NCI-H2196 (cell line): ENCODE measurements around the gene PSG5.
"Not testable (repeated sequence)": the region's sequence is repeated elsewhere in the genome, so short reads cannot be mapped to it uniquely, and the experiment has no call there.

Source experiments
- DNase-seq: peaks from one replicate; lab custom pipeline; 2025; ENCODE audit not compliant: unreplicated experiment; lab: John Stamatoyannopoulos, UW

PSG5 gene

DNA sequence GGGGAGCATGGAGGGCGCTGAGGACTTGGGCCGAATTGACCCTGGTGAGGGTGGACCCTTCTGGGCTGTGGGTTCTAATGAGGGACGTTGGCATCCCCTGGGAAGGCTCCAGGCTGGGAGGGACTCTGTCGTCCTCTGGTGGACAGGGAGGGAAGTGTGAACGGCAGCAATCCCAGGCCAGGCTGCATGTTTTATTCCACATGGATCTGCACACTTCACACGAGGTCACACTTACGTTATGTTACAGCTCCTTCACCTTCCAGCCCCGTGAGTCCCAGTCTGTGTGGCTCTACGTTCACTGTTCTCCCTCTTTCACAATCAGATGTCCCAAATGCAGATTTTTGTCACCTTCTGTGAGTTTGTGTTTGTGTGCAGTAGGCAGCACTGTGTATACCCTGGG lies 1.8 kb upstream of the PSG5 start:
- not testable (repeated sequence) for DNase-seq

DNA sequence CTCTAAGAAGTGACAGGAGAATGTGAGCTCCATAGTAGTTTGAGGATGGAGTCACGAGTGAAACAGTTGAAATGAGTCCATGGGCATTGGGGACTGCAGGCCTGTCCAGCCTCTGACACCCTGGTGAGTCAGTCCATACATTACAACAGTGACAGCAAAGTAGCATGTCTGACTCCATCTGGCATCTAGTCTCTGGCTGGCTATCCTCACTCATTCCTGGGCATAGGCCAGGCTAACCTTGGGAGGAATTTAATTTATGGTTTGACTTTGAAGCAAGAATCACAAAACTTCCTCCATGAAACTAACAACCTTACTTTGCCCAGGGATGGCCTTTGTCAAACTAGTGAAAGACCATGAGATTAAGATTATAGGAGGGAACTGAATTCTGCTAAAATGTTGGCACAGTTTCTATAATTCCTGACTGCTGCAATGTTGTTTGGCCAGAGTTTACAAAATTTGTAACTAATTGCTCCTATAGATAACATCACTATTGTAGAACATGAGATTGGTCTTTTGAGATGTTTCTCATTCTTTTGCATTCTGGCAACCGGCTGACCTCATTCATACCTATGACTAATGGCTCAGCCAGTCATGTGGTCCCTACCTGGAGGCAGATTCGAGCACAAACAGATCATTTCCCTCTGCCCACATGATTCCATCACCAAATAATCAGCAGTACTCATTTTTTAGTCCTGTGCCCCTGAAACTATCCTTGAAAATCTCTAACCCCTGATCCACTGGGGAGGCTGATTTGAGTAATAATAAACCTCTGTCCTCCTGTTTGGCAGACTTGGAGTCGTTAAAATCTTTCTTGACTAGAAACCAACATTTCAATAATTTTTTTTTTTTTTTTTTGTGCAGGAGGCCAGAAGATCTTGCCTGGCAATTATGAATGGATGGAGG lies 4.2 kb downstream of the PSG5 start:
- not testable (repeated sequence) for DNase-seq

DNA sequence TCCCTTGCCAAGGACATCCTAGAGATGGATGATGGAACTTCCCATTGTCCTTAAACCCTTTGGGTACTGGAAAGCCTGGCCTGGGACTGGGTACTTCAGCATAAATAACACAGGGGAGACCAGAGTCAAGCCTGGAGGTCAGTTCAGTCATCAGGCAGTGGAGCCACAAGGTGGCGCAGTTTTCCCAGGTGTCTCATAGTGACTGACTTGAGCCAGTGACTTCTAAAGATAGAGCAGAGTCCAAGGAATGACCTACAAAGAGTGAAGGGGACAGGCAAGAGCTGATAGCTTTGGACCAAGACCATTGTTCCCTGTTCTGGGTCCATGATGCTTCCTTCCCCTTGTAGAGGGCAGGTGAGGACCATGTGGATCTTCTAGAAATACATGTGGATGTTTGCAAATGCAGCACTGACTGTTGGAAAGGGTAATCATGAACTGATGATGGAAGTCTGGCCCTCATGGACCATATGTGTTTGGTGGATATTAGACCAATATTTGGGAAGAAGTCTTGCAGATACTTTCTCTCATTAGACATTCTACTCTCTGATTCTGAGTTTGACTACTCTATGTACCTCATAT lies 6.7 kb downstream of the PSG5 start:
- not testable (repeated sequence) for DNase-seq

DNA sequence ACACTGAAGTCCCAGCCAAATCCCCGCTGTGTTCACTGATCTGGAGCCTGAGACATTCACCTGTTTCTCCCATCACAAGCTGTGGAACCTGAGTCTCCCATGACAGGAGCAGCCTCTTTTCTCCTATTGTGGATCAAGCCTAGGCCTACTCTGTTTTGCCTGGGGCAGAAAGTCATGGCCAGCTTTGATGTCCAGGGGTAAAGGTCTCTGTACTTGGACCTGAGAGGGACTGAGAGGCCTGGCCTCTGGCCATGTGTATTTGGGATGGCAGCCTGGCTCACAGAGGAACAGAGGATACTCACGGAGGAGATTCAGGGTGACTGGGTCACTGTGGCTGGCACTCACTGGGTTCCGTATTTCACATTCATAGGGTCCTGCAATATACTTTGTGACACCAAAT lies 7.8 kb downstream of the PSG5 start:
- not testable (repeated sequence) for DNase-seq

DNA sequence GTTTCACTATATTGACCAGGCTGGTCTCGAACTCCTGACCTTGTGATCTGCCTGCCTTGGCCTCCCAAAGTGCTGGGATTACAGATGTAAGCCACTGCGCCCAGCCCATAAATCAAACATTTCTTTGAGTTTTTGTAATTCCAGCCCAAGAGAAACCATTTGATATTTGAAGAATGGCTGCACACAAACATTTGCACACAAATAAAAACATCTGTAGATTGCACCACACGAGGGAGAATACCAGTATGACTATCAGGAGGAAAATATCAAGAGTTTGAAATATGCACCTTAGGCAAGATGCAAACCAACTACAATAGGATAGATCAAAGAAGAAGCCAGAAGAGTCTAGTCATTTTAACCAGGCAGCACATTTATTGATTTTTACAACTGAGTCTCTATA lies 20.4 kb downstream of the PSG5 start:
- DNase-seq = not testable (repeated sequence)

DNA sequence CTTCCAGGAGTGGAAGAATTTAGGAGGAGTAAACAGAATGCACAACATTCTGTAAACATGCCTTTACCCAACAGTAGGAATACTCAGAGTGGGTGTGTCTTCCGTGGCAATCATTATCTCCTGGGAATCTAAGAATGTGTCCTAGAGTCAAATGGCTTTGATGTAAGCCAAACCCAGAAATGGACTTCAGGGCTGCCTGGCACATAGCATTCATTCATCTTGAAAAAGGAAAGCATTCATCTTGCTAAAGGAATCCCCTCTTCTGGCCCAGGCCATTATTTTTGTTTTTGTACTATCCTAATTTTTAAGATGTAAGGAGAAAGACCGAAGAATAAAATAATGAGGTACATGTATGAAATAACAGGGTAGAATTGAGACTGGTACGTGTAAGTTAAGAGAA lies 23.2 kb downstream of the PSG5 start:
- DNase-seq = not testable (repeated sequence)

DNA sequence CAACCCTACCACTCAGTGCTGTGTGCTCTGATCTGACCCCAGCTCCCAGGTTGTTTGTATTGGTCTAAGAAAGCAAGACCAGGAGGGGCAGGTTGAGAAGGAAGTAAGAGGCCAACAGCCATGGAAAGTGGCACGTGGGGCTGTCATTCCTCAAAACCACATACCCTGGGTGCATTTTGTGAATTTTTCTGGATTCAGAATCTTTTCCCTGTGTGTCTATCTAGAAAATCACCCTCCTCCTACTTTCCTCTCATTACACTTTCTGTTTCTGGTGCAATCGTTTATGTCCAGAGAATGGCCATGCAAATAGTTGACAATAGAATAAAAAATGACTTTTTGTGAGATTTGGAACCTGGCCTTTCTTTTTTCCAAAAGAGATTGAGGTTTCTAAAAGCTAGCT lies 24.1 kb downstream of the PSG5 start:
- DNase-seq = not testable (repeated sequence)

DNA sequence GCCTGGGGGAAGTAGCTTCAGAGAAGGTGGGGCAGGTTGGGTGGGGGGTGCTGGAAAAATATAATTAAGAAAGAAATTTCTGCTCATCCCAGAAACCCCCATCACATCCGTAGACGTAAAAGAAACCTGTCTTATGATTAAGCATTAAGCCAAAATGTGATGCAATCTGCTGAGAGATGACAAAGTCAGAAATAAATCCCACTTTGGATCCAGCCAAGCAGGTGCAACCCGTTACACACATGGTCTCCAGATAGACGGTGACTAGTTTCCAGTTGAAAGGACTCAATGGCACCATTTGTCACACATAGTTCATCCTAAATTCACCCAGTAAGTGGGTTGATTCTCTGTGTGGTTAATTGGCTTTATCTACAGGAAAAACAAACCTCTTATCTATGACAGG lies 34.1 kb downstream of the PSG5 start:
- no peak for DNase-seq

DNA sequence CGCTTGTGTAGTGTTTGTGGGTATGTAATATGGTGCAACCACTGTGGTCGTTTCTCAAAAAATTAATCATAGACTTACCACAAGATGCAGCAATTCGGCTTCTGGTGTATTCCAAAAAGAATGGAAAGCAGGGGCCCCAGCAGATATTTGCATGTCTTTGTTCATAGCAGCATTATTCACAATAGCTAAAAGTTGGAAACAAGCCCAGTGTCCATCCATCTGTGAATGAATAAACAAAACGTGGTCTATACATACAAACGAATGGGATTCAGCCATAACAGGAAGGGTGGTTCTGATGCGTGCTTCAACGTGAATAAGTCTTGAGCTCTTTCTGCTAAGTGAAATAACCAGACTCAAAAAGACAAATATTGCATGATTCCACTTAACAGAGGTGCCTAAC lies 36.5 kb downstream of the PSG5 start:
- not testable (repeated sequence) for DNase-seq

DNA sequence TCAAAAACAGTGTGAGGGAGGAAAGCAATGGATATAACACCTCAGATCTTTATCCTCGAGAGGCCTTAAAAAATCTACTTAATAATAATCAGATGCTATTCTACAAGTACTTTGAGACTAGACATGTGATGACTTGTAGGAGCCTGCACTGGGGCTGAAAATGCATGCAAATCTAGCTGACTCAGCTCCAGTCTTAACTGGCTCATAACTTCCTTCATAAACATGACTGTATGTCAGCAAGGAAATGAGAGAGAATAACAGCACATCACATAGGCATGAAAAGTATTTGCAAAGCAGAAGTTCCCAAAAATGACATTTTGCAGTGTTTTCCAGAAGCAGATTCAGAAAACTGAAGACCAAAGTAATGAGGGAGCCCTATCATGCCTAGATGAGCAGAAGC lies 38.1 kb downstream of the PSG5 start:
- no peak for DNase-seq

DNA sequence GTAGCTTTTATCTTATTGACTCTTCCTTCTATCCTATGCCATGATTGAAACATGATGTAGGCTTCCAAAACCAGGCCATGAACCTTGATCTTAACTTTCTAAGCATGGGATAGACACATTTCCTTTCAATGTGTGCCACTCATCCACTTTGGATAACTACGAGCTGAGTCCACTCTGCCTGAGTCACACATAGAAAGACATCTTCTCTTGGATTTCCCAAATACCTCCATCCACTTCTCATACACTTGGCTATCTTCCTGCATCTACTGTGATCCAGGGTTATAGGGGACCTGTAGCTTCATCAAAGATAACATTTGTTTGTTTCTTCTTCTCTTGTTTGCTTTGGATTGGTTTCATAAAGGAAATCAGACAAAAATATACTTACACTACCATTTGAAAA lies 44.6 kb downstream of the PSG5 start:
- not testable (repeated sequence) for DNase-seq

DNA sequence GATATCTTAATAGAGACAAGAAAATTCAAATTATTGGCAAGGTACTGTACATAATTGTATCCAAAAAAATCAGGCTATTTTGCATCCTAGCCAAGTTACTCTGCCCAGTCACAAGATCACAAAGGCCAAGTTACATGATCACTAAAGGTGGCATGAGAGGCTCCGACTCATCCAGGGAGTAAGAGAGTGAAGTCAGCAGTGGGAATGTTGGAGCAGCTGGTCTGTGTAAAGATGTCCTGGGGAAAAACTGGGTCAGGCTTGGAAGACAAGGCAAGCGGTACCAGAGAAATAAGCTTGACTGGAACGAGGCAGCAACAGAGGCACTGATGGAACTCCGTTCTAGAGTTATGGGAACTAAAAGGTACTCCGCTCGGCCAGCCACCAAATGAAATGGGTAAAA lies 53.6 kb downstream of the PSG5 start:
- no peak for DNase-seq

DNA sequence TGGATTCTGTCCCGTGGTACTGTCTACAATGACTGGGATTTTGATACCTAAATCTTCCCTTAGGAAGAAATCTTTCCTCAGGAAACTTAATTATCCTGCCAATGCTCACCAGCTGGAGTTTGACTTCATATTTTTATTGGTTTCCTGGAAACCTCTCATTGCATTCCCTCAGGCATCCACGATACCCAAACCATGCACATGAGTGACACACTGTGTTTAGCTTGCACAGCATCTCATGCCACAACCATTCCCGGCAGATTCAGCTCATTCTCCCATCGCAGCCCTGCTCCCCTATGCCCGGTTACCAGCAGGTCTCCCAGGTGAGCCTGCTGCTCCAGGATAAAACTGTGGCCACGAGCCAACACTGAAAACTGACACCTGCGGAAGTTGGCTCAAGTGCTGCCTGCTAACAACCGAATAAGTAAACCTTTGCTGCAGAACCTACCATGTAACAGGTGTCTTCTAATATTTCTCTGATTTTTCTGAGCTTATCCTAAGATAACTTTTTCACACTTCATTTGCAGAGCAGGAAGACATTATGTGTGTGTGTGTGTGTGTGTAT lies 55.0 kb downstream of the PSG5 start:
- DNase-seq = not testable (repeated sequence)

DNA sequence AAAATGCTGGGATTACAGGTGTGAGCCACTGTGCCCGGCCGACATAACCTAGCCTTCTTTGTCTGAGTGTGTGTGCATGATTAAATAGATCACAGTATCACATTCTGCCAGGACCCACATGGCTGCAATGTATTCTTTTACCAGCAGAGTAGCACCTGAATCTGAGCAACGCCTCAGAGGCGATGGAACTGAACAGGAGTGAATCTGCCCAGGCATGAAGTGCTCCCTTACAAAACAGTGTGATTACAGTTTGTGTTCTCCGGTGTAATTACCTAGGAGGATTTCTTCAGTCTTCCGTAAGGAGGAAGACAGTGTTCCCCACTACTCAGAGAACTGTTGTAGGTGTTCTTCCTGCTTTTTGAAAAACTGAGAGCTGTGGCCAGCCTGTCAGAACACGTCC lies 57.1 kb downstream of the PSG5 start:
- DNase-seq = not testable (repeated sequence)

DNA sequence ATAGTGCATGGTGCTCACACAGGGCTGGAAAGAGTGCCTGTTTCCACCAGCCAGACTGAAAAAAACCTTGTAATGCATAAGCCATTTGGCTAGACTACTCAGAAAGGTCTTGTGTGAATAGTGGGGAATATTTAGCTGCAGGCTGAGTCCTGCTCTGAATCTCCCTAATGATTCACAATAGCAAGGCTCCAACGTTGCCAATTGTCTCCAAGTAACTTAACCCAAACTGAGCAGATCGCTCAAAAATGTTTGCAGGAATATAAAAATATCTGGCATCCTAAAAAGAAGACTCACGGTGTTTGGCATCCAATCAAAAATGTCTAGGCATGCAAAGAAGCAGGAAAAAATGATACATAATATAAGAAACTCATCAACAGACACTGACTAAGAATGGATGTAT lies 59.0 kb downstream of the PSG5 start:
- not testable (repeated sequence) for DNase-seq

DNA sequence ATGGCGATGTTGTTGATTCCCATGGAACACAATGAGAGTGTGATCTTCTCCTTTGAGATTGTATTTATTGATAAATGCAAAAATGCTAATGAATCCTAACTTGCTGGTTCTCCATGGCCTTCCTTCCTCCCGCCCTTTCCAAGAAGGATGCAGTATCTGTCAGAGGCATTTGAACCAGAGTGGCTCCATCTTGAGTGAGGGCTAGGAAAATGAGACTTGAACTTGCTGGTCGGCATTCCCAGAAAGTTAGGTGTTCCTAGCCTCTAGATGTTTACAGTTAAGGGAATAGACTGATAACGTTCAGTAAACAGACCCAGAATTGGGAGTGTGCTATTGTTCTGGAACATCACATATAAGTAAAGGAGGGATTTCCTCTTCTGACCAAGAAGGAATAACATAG lies 59.6 kb downstream of the PSG5 start:
- no peak for DNase-seq

DNA sequence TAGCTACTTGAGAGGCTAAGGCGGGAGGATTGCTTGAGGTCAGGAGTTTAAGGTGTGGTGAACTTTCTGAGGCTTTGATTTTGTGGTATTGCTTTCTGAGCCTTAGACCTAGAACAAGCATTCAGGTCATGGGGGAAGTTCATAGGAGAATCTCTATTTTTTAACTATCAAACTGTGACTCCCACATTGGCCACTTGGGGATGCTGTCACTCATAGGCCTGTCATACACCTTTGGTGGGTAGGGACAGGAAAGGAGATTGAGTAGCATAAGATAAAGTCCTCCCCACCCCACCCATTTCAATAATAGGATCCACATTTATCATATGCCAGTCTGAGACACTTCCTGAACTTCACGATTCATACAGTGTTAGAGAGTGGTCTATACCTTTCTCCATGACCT lies 62.0 kb downstream of the PSG5 start:
- no peak for DNase-seq

DNA sequence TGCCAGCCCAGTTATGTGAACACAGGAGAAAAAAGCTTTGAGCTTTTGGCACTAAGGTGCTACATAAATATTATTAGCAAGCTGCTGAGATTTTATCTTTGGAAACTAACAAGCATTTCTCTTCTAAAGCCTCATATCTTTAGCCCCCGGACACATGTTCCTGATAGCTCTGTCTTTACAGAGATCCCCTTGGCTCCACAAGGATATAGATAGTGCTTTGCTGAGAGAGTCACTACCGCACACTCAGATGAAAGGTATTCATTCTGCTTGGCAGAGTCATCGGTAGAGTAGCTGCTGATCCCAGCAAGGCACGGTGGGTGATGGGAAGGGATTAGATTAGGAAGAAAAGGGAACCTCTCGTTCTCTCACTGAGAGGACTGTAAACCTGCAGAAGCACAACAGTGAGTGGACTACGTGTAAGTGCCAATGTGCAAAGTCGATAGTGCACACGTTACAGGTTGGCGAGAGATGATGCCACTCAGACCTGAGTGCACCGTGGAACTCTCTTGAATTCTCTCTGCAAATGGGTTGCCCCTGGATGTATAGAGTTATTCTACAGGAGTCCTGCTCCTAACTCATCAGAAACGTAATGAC lies 65.8 kb downstream of the PSG5 start:
- not testable (repeated sequence) for DNase-seq

DNA sequence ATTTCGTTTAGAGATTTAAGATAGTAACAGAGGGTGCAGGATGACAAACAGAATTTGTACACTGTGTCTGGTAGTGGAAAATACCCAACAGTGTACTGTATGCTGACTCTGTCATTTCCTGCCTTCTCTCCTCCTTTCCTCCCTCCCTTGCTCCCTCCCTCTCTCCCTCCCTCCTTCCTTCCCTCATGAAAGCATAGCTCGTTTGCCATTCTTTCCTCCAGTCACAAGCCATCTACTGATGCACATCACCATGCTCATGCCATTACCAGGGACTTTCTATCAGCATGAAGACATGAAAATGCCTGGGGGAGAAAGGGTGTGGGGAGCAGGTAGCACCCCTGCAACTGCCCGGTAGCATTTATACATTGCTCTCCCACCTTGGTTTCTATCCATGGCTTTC lies 66.8 kb downstream of the PSG5 start:
- not testable (repeated sequence) for DNase-seq
